ENCODE results near the gene LCN15. TPM values are rescaled to one million over a fixed set of nuclear protein-coding genes. Genes with fewer than 3 reads are reported as not detected.
"Not testable (repeated sequence)": the region's sequence is repeated elsewhere in the genome, so short reads cannot be mapped to it uniquely, and the experiment has no call there.

LCN15 gene
- total RNA-seq, 1 donor from 2014 or later, result not detected

GRCh38 chr9:136712690-136713544 is 51.4 kb downstream of the LCN15 start:
- intact Hi-C loops (cut with micrococcal nuclease), result no loop called here
- H3K27me3 Mint-ChIP-seq (ENCODE audit: low read depth), result peaks cover 25% of the 10 kb centered on the region
- no peak for DNase-seq (ENCODE audit: low spot score)
- H3K27ac Mint-ChIP-seq, result no peak overlapping the region
- H3K4me1 Mint-ChIP-seq (ENCODE audit: low read depth), result no peaks in the 10 kb centered on the region
- H3K9me3 Mint-ChIP-seq, result no peaks in the 10 kb centered on the region
- no peaks in the 10 kb centered on the region for H3K36me3 Mint-ChIP-seq (ENCODE audit: low read depth)
- H3K4me3 Mint-ChIP-seq (ENCODE audit: low read depth), result peak overlapping the region; percentile 39

DNA sequence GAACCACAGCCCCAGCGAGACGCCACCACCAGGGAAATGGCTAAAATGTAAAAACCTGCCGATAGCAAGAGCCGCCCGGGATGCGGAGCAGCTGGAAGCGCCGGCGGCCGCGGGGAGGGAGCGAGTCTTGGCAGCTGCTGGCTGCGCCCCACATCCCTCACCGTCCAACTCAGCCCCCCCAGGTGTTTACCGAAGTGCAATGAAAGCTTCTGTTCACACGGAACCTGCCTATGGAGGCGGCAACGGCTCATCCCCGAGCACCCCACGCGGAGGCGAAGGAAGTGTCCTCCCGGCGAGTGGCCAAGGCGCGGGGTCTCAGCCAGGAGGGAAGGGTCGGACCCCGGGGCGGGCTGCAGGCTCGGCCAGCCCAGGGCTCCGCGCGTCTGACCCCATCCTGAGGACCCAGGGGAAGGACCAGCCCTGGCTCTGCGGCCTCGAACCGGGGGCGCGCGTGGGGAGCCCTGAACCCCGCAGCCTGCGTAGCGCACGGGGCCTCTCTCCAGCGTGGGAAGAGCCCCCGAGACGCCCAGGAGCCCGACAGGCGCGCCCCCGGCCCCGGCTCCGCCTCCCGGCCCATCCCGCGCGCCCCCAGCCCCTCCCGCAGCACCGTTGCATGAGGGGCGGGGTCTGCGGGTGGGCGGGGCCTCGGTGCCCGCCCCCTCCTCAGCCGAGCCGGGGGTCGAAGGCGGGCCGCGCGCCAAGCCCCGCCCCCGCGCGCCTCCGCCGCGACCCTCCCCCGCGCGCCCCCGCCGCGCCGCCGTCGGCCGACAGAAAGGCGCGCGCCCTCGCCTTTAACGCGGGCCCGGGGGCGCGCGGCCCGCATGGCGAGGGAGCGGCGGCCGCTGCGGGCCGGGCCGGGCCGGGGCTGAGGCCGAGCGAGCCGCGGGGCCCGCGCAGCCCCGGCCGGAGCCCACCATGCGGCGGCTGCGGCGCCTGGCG is 52.3 kb downstream of the LCN15 start, which contains the start of gene DIPK1B:
Gene DIPK1B (plus strand): TSS at position 822 of the 939 bp plus-strand sequence. CDS start 94 bp downstream, at position 916.
- DNase-seq (ENCODE audit: low spot score), result no peak
- no peak within 1 kb of the TSS for H3K27ac Mint-ChIP-seq

GRCh38 chr9:136711219-136711648 is 53.1 kb downstream of the LCN15 start:
- intact Hi-C loops (cut with micrococcal nuclease); H3K36me3 Mint-ChIP-seq (ENCODE audit: low read depth); H3K9me3 Mint-ChIP-seq; DNase-seq (ENCODE audit: low spot score); H3K27ac Mint-ChIP-seq; H3K4me1 Mint-ChIP-seq (ENCODE audit: low read depth): not testable (repeated sequence)
- H3K4me3 Mint-ChIP-seq (ENCODE audit: low read depth), result peak overlapping the region; percentile 61
- peaks cover 25% of the 10 kb centered on the region for H3K27me3 Mint-ChIP-seq (ENCODE audit: low read depth)

More for the DNA sequence above, 52.3 kb downstream of the LCN15 start, which contains the start of gene DIPK1B:
- Mint-ChIP-seq H3K4me3 (ENCODE audit: low read depth) (peak within 1 kb of the TSS; percentile 56), H3K27me3 (ENCODE audit: low read depth) (peaks cover 25% of the 10 kb centered on the region), H3K4me1 (ENCODE audit: low read depth) (no peaks in the 10 kb centered on the region), H3K9me3 (no peaks in the 10 kb centered on the region), H3K36me3 (ENCODE audit: low read depth) (no peaks in the 10 kb centered on the region)
- intact Hi-C loops (cut with micrococcal nuclease), result no loop called here

DNA sequence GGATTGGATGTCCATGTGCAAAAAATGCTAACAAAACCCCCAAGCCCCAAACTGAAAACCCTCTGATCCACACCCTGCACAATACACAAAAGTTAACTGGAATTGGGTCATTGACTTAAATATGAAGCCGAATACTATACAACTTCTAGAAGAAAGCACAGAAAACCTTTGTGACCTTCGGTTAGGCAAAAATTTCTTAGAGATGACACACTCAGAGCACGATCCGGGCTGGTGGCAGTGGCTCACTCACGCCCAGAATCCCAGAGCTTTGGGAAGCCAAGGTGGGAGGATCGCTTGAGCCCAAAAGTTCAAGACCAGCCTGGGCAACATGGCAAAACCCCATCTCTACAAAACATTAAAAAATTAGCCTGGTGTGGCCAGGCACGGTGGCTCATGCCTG is 53.8 kb downstream of the LCN15 start:
- no peak overlapping the region for H3K4me3 Mint-ChIP-seq (ENCODE audit: low read depth)

More for the DNA sequence above, 53.8 kb downstream of the LCN15 start:
- Mint-ChIP-seq H3K27me3 (ENCODE audit: low read depth) (peaks cover 24% of the 10 kb centered on the region), H3K27ac (no peak overlapping the region), H3K36me3 (ENCODE audit: low read depth) (no peaks in the 10 kb centered on the region), H3K4me1 (ENCODE audit: low read depth) (no peaks in the 10 kb centered on the region), H3K9me3 (no peaks in the 10 kb centered on the region)
- intact Hi-C loops (cut with micrococcal nuclease), result no loop called here
- DNase-seq (ENCODE audit: low spot score), result no peak

Other genes with a start within 250 kb of the LCN15 start
- 81.3 and 83.8 TPM in 2 replicates for gene NOTCH1, start 218.5 kb downstream of the LCN15 start, total RNA-seq
- gene EGFL7, start 101.6 kb downstream of the LCN15 start, total RNA-seq, result 2.6 and 2.8 TPM in 2 replicates
- 38.3 and 40.5 TPM in 2 replicates for gene AGPAT2, start 77.1 kb downstream of the LCN15 start, total RNA-seq
- 3.1 and 3.4 TPM in 2 replicates for gene DIPK1B, start 51.9 kb downstream of the LCN15 start, total RNA-seq
- gene LCN10, start 21.6 kb downstream of the LCN15 start, total RNA-seq, result 1.2 and 1.7 TPM in 2 replicates
- not detected in 2 replicates for gene LCN6, start 16.0 kb downstream of the LCN15 start, total RNA-seq
- not detected in 2 replicates for gene LCN8, start 6.3 kb downstream of the LCN15 start, total RNA-seq
- 34.4 and 34.7 TPM in 2 replicates for gene TMEM141, start 26.8 kb upstream of the LCN15 start, total RNA-seq
- 0.11 TPM in 1 of 2 replicates, not detected in the other for gene CCDC183, start 31.8 kb upstream of the LCN15 start, total RNA-seq
- gene RABL6, start 43.4 kb upstream of the LCN15 start, total RNA-seq, result 108 and 111 TPM in 2 replicates
- gene AJM1, start 78.0 kb upstream of the LCN15 start, total RNA-seq, result 5.0 and 5.1 TPM in 2 replicates
- gene PHPT1, start 84.9 kb upstream of the LCN15 start, total RNA-seq, result 127 and 133 TPM in 2 replicates
- 19.0 and 21.0 TPM in 2 replicates for gene MAMDC4, start 87.8 kb upstream of the LCN15 start, total RNA-seq
- 381 and 410 TPM in 2 replicates for gene EDF1, start 101.8 kb upstream of the LCN15 start, total RNA-seq
- gene TRAF2, start 122.0 kb upstream of the LCN15 start, total RNA-seq, result 59.5 and 60.4 TPM in 2 replicates
- 94.4 and 95.9 TPM in 2 replicates for gene FBXW5, start 180.2 kb upstream of the LCN15 start, total RNA-seq
- gene C8G, start 180.7 kb upstream of the LCN15 start, total RNA-seq, result 0.76 and 0.89 TPM in 2 replicates
- 2.0 and 2.1 TPM in 2 replicates for gene LCN12, start 187.8 kb upstream of the LCN15 start, total RNA-seq
- gene PTGDS, start 213.0 kb upstream of the LCN15 start, total RNA-seq, result not detected in 2 replicates
- not detected in 2 replicates for gene LCNL1, start 218.5 kb upstream of the LCN15 start, total RNA-seq
- 60.5 and 72.6 TPM in 2 replicates for gene PAXX, start 227.9 kb upstream of the LCN15 start, total RNA-seq
- gene CLIC3, start 232.1 kb upstream of the LCN15 start, total RNA-seq, result not detected in 2 replicates

Data from activated T-helper 2 cell treated with anti-CD3 and anti-CD28 coated beads, Interferon-gamma antibody, Interleukin-2, Interleukin-4, amounts not matched to agents 10 μg/mL and 5 μg/mL and 100 μg/mL, durations not matched to agents 14 hours and 24 hours and 36 hours (primary cell).